Measurements from ENCODE around the gene PTPDC1.
A peak's percentile ranks its signal among the peaks of the same experiment; 100 is the strongest.

Gene PTPDC1

GRCh38 chr9:94153905-94154304 lies 69.6 kb downstream of the PTPDC1 start:
- H3K9me2 ChIP-seq (replicated peaks; ENCODE audit: low read depth, low read length) = no peaks in the 10 kb centered on the region
- H3K4me1 ChIP-seq (ENCODE audit: insufficient read depth, low read length, poor library complexity, severe bottlenecking) = peaks cover 3% of the 10 kb centered on the region
- H4K20me1 ChIP-seq (ENCODE audit: insufficient read depth, low read length, poor library complexity, severe bottlenecking) = no peaks in the 10 kb centered on the region
- no peak overlapping the region for H3K9ac ChIP-seq (ENCODE audit: low read depth, low read length, poor library complexity, severe bottlenecking)
- no peaks in the 10 kb centered on the region for H3F3A ChIP-seq (ENCODE audit: low read depth)
- H3K4me2 ChIP-seq (ENCODE audit: low read depth, low read length, poor library complexity, severe bottlenecking) = no peak overlapping the region
- H3K9me3 ChIP-seq (ENCODE audit: insufficient read depth, low read depth, low read length) = no peaks in the 10 kb centered on the region
- no peaks in the 10 kb centered on the region for H3K79me2 ChIP-seq (ENCODE audit: insufficient read depth, low read length)
- H3K4me3 ChIP-seq (ENCODE audit: low read length, poor library complexity, severe bottlenecking) = no peak overlapping the region
- TF ChIP-seq, protein P1, sequence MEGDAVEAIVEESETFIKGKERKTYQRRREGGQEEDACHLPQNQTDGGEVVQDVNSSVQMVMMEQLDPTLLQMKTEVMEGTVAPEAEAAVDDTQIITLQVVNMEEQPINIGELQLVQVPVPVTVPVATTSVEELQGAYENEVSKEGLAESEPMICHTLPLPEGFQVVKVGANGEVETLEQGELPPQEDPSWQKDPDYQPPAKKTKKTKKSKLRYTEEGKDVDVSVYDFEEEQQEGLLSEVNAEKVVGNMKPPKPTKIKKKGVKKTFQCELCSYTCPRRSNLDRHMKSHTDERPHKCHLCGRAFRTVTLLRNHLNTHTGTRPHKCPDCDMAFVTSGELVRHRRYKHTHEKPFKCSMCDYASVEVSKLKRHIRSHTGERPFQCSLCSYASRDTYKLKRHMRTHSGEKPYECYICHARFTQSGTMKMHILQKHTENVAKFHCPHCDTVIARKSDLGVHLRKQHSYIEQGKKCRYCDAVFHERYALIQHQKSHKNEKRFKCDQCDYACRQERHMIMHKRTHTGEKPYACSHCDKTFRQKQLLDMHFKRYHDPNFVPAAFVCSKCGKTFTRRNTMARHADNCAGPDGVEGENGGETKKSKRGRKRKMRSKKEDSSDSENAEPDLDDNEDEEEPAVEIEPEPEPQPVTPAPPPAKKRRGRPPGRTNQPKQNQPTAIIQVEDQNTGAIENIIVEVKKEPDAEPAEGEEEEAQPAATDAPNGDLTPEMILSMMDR (conservative IDR thresholded peaks at IDR 0.05; ENCODE audit: low read length) = no peak
- no peak for TF ChIP-seq EZH2phosphoT487 (IDR thresholded peaks at IDR 0.05; ENCODE audit: borderline replicate concordance)
- 0 out of 2 replicates have a peak overlapping the region, but pooled peaks have one; percentile 9 for H2AFZ ChIP-seq (ENCODE audit: low read length)
- H3K27me3 ChIP-seq (ENCODE audit: insufficient read depth, low read length, poor library complexity, severe bottlenecking) = no peaks in the 10 kb centered on the region
- no peaks in the 10 kb centered on the region for H3K36me3 ChIP-seq (ENCODE audit: insufficient read depth, low read length)

DNA sequence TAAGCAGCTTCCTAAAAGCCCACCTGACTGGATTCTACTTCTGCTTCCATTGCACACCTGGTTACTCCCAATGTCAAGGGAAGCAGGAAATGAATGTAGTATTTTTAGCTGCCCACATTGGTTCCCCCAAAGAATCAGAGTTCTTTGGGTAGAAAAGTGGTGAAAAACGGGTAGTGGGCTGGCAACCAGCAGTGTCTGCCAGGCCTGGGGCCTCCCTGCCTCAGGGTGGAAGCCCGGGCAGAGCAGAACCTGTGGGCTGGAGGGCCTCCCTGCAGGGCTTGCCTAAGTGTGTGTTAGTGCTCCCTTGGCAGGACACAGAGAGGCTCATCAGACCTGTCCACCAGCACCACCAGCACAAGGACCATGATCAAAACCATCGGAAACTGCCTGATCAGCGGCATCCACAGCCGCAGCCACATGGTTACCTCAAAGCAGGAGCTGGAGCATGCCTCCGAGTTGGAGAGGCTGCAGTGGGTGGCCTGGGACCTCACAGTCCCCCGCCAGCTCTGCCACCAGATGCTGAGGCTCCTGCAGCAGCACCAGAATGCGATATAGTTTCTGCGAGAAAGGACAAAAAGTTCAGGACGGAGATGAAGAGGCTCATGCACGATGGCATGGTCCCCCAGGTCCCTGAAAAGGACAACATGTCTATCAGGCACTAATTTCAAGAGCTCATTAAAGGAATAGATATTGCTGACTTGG lies 72.2 kb downstream of the PTPDC1 start:
- Histone ChIP-seq H2AFZ (ENCODE audit: low read length) (no peak overlapping the region), H3K27me3 (ENCODE audit: insufficient read depth, low read length, poor library complexity, severe bottlenecking) (no peaks in the 10 kb centered on the region), H3K9me2 (replicated peaks; ENCODE audit: low read depth, low read length) (no peaks in the 10 kb centered on the region), H3K9me3 (ENCODE audit: insufficient read depth, low read depth, low read length) (no peaks in the 10 kb centered on the region), H3K9ac (ENCODE audit: low read depth, low read length, poor library complexity, severe bottlenecking) (no peak overlapping the region), H3K79me2 (ENCODE audit: insufficient read depth, low read length) (no peaks in the 10 kb centered on the region), H3K4me2 (ENCODE audit: low read depth, low read length, poor library complexity, severe bottlenecking) (no peak overlapping the region), H3K36me3 (ENCODE audit: insufficient read depth, low read length) (no peaks in the 10 kb centered on the region), H3F3A (ENCODE audit: low read depth) (no peaks in the 10 kb centered on the region), H3K4me3 (ENCODE audit: low read length, poor library complexity, severe bottlenecking) (no peak overlapping the region), H3K4me1 (ENCODE audit: insufficient read depth, low read length, poor library complexity, severe bottlenecking) (no peaks in the 10 kb centered on the region), H4K20me1 (ENCODE audit: insufficient read depth, low read length, poor library complexity, severe bottlenecking) (no peaks in the 10 kb centered on the region)
- TF ChIP-seq, protein P1 (conservative IDR thresholded peaks at IDR 0.05; ENCODE audit: low read length) = no peak
- no peak for TF ChIP-seq EZH2phosphoT487 (IDR thresholded peaks at IDR 0.05; ENCODE audit: borderline replicate concordance)

DNA sequence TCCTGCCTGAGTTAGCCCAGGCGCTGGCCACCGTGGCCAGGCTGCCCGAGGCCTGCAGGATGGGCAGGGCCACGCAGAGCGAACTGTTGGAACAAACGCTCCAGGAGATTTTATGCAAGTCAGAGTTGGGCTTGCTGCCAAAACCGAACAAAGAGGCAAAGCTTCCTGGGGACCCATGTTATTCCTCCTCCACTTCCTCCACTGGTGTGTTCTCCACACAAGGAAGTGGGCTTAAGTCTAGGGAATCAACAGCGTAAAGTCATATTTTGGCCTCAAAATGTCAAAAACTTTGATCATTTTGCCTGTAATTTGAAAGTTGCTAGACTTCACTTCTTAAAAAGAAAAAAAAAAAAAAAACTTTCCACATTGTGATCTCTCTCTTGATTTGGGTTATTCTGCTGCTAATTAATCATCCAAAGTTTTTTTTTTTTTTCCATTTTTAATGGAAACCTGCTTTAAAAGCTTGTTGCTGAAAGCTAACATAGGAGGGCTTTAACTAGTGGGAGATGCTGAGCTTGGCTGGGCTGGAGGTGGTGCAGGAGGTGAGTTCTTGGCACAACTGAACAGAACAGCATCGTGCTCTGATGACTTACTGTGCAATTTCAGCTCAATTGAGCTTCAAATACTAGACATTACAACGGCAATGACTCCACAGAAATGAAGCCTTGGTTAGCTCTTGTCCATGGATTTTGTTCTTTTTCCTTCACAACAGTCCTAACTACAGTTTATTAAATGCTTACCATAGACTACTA lies 73.0 kb downstream of the PTPDC1 start:
- Histone ChIP-seq H2AFZ (ENCODE audit: low read length) (no peak overlapping the region), H3K4me2 (ENCODE audit: low read depth, low read length, poor library complexity, severe bottlenecking) (no peak overlapping the region)

More for the DNA sequence above, 73.0 kb downstream of the PTPDC1 start:
- Histone ChIP-seq H3K36me3 (ENCODE audit: insufficient read depth, low read length) (no peaks in the 10 kb centered on the region), H3K9me2 (replicated peaks; ENCODE audit: low read depth, low read length) (no peaks in the 10 kb centered on the region), H3K9ac (ENCODE audit: low read depth, low read length, poor library complexity, severe bottlenecking) (no peak overlapping the region), H3K4me1 (ENCODE audit: insufficient read depth, low read length, poor library complexity, severe bottlenecking) (no peaks in the 10 kb centered on the region), H3K9me3 (ENCODE audit: insufficient read depth, low read depth, low read length) (no peaks in the 10 kb centered on the region), H3K4me3 (ENCODE audit: low read length, poor library complexity, severe bottlenecking) (no peak overlapping the region), H3K79me2 (ENCODE audit: insufficient read depth, low read length) (no peaks in the 10 kb centered on the region), H3K27me3 (ENCODE audit: insufficient read depth, low read length, poor library complexity, severe bottlenecking) (no peaks in the 10 kb centered on the region), H3F3A (ENCODE audit: low read depth) (no peaks in the 10 kb centered on the region), H4K20me1 (ENCODE audit: insufficient read depth, low read length, poor library complexity, severe bottlenecking) (no peaks in the 10 kb centered on the region)
- no peak for TF ChIP-seq EZH2phosphoT487 (IDR thresholded peaks at IDR 0.05; ENCODE audit: borderline replicate concordance)
- TF ChIP-seq, protein P1 (conservative IDR thresholded peaks at IDR 0.05; ENCODE audit: low read length) = no peak

Data from Loucy (cell line).